ENCODE data around the gene SH3TC1.

SH3TC1 gene

GRCh38 chr4:8155660-8156421 is 43.2 kb upstream of the SH3TC1 start:
- no peaks in the 10 kb centered on the region for H3K27me3 ChIP-seq (ENCODE audit: low read depth, low read length)
- no peak overlapping the region for H3K4me2 ChIP-seq (ENCODE audit: low read length)
- no peaks in the 10 kb centered on the region for H3K79me2 ChIP-seq (ENCODE audit: low read length)

GRCh38 chr4:8156617-8157016 is 42.5 kb upstream of the SH3TC1 start:
- Histone ChIP-seq H3K4me3 (ENCODE audit: low read length) (no peak overlapping the region), H3K4me1 (ENCODE audit: low read length) (0 out of 2 replicates have a peak, but pooled peaks cover 5% of the 10 kb centered on the region), H3K9ac (ENCODE audit: low read length) (no peak overlapping the region), H3K36me3 (replicated peaks; ENCODE audit: low read depth, low read length) (no peaks in the 10 kb centered on the region), H3K27ac (ENCODE audit: low read length) (no peak overlapping the region), H3K9me3 (ENCODE audit: insufficient read depth, low read length) (no peaks in the 10 kb centered on the region), H2AFZ (ENCODE audit: low read depth, low read length) (no peak overlapping the region), H3K27me3 (ENCODE audit: low read depth, low read length) (no peaks in the 10 kb centered on the region), H3K4me2 (ENCODE audit: low read length) (no peak overlapping the region), H4K20me1 (ENCODE audit: insufficient read depth, low read length) (no peaks in the 10 kb centered on the region), H3K79me2 (ENCODE audit: low read length) (no peaks in the 10 kb centered on the region)
- TF ChIP-seq EZH2phosphoT487 (IDR thresholded peaks at IDR 0.05; ENCODE audit: low read depth) (no peak), CTCF (IDR thresholded peaks at IDR 0.05; ENCODE audit: low read depth, low read length) (no peak)

More at GRCh38 chr4:8155660-8156421, 43.2 kb upstream of the SH3TC1 start:
- Histone ChIP-seq H3K4me1 (ENCODE audit: low read length) (0 out of 2 replicates have a peak, but pooled peaks cover 5% of the 10 kb centered on the region), H2AFZ (ENCODE audit: low read depth, low read length) (no peak overlapping the region), H4K20me1 (ENCODE audit: insufficient read depth, low read length) (no peaks in the 10 kb centered on the region), H3K36me3 (replicated peaks; ENCODE audit: low read depth, low read length) (no peaks in the 10 kb centered on the region), H3K27ac (ENCODE audit: low read length) (no peak overlapping the region), H3K9ac (ENCODE audit: low read length) (no peak overlapping the region), H3K4me3 (ENCODE audit: low read length) (no peak overlapping the region), H3K9me3 (ENCODE audit: insufficient read depth, low read length) (no peaks in the 10 kb centered on the region)
- TF ChIP-seq EZH2phosphoT487 (IDR thresholded peaks at IDR 0.05; ENCODE audit: low read depth) (no peak), CTCF (IDR thresholded peaks at IDR 0.05; ENCODE audit: low read depth, low read length) (no peak)

- H3K9ac ChIP-seq (ENCODE audit: low read length) = no peak overlapping the region
These were observed 41.6 kb upstream of the SH3TC1 start for GRCh38 chr4:8157496-8157895.

More at GRCh38 chr4:8157496-8157895, 41.6 kb upstream of the SH3TC1 start:
- H3K4me3 ChIP-seq (ENCODE audit: low read length) = no peak overlapping the region
- no peaks in the 10 kb centered on the region for H3K79me2 ChIP-seq (ENCODE audit: low read length)
- 0 out of 2 replicates have a peak, but pooled peaks cover 5% of the 10 kb centered on the region for H3K4me1 ChIP-seq (ENCODE audit: low read length)
- TF ChIP-seq EZH2phosphoT487 (IDR thresholded peaks at IDR 0.05; ENCODE audit: low read depth) (no peak), CTCF (IDR thresholded peaks at IDR 0.05; ENCODE audit: low read depth, low read length) (no peak)
- H4K20me1 ChIP-seq (ENCODE audit: insufficient read depth, low read length) = no peaks in the 10 kb centered on the region
- H2AFZ ChIP-seq (ENCODE audit: low read depth, low read length) = no peak overlapping the region
- no peaks in the 10 kb centered on the region for H3K27me3 ChIP-seq (ENCODE audit: low read depth, low read length)
- H3K27ac ChIP-seq (ENCODE audit: low read length) = no peak overlapping the region
- no peaks in the 10 kb centered on the region for H3K9me3 ChIP-seq (ENCODE audit: insufficient read depth, low read length)
- no peak overlapping the region for H3K4me2 ChIP-seq (ENCODE audit: low read length)
- H3K36me3 ChIP-seq (replicated peaks; ENCODE audit: low read depth, low read length) = no peaks in the 10 kb centered on the region
